Measurements from ENCODE around the gene HOXA1.
"Not testable (repeated sequence)": the region's sequence is repeated elsewhere in the genome, so short reads cannot be mapped to it uniquely, and the experiment has no call there.

- TF ChIP-seq CTCF (conservative IDR thresholded peaks at IDR 0.05 in 1 of 2, IDR thresholded peaks at IDR 0.05 in 1 of 2; ENCODE audit: extremely low read depth in 1 of 2, insufficient read depth in 1 of 2, low read depth in 1 of 2, low read length in 2 of 2); EZH2 (IDR thresholded peaks at IDR 0.05; ENCODE audit: borderline replicate concordance, low read length): not testable (repeated sequence)
Observed at GRCh38 chr7:27045066-27045465, 50.7 kb downstream of the HOXA1 start.

Data from mammary epithelial cell (primary cell).